Measurements from ENCODE around the gene AURKA. TPM values are rescaled to one million over a fixed set of nuclear protein-coding genes. Genes with fewer than 3 reads are reported as not detected.
A peak's percentile ranks its signal among the peaks of the same experiment; 100 is the strongest.

The AURKA gene
- polyA plus RNA-seq: 0.95 TPM

- H3K4me3 Mint-ChIP-seq: no peak within 1 kb of the TSS
- peaks cover 11% of the 10 kb centered on the region for H3K36me3 Mint-ChIP-seq
- peaks cover 5 to 22% (median 21%) of the 10 kb centered on the region in 3 donors for H3K4me1 Mint-ChIP-seq
- H3K27ac Mint-ChIP-seq: peak within 1 kb of the TSS in 1 of 3 donors; percentile 46
- no peaks in the 10 kb centered on the region for H3K27me3 Mint-ChIP-seq
- no peaks in the 10 kb centered on the region for H3K9me3 Mint-ChIP-seq
Observed at GRCh38 chr20:56392132-56392880, at the start of gene AURKA, which contains the start of gene CSTF1. Gene AURKA (minus strand): TSS chr20:56392215. CDS start chr20:56388197, 4,018 bp downstream. Gene CSTF1 (plus strand): TSS chr20:56392645. CDS start chr20:56395553, 2,908 bp downstream.

- peak overlapping the region in 1 of 3 donors; percentile 11 for H3K27ac Mint-ChIP-seq
- no peaks in the 10 kb centered on the region for H3K27me3 Mint-ChIP-seq
- H3K36me3 Mint-ChIP-seq: no peaks in the 10 kb centered on the region
- no peaks in the 10 kb centered on the region for H3K9me3 Mint-ChIP-seq
- no peak overlapping the region for H3K4me3 Mint-ChIP-seq
- H3K4me1 Mint-ChIP-seq: peaks cover 1 to 13% (median 7%) of the 10 kb centered on the region in 3 donors
Observed at GRCh38 chr20:56440346-56441007, 48.5 kb upstream of the AURKA start.

GRCh38 chr20:56439771-56440291, 47.8 kb upstream of the AURKA start:
- peak overlapping the region in 1 of 3 donors; percentile 11 for H3K27ac Mint-ChIP-seq
- peaks cover 0 to 3% (median 0%) of the 10 kb centered on the region in 3 donors for H3K9me3 Mint-ChIP-seq
- H3K36me3 Mint-ChIP-seq: no peaks in the 10 kb centered on the region
- H3K4me1 Mint-ChIP-seq: peaks cover 1 to 19% (median 10%) of the 10 kb centered on the region in 3 donors
- no peaks in the 10 kb centered on the region for H3K27me3 Mint-ChIP-seq
- H3K4me3 Mint-ChIP-seq: peak overlapping the region in 1 of 4 donors; percentile 3

GRCh38 chr20:56438284-56438683, 46.3 kb upstream of the AURKA start:
- H3K4me1 Mint-ChIP-seq: peaks cover 2 to 20% (median 10%) of the 10 kb centered on the region in 3 donors

GRCh38 chr20:56437196-56437960, 45.4 kb upstream of the AURKA start:
- H3K4me1 Mint-ChIP-seq: peaks cover 4 to 20% (median 10%) of the 10 kb centered on the region in 3 donors
- H3K27ac Mint-ChIP-seq: peak overlapping the region in 1 of 3 donors; percentile 31
- H3K36me3 Mint-ChIP-seq: no peaks in the 10 kb centered on the region
- no peak overlapping the region for H3K4me3 Mint-ChIP-seq
- peaks cover 0 to 3% (median 0%) of the 10 kb centered on the region in 3 donors for H3K9me3 Mint-ChIP-seq
- no peaks in the 10 kb centered on the region for H3K27me3 Mint-ChIP-seq

More at GRCh38 chr20:56438284-56438683, 46.3 kb upstream of the AURKA start:
- no peaks in the 10 kb centered on the region for H3K36me3 Mint-ChIP-seq
- peaks cover 0 to 3% (median 0%) of the 10 kb centered on the region in 3 donors for H3K9me3 Mint-ChIP-seq
- H3K27me3 Mint-ChIP-seq: no peaks in the 10 kb centered on the region
- no peak overlapping the region for H3K27ac Mint-ChIP-seq
- no peak overlapping the region for H3K4me3 Mint-ChIP-seq

GRCh38 chr20:56433880-56434255, 41.9 kb upstream of the AURKA start:
- Mint-ChIP-seq H3K9me3 (peaks cover 0 to 3% (median 1%) of the 10 kb centered on the region in 3 donors), H3K36me3 (no peaks in the 10 kb centered on the region), H3K27me3 (peaks cover 11% of the 10 kb centered on the region), H3K4me3 (peak overlapping the region in 1 of 4 donors; percentile 67), H3K27ac (no peak overlapping the region), H3K4me1 (peaks cover 12 to 21% (median 15%) of the 10 kb centered on the region in 3 donors)

- peak overlapping the region in 1 of 4 donors; percentile 67 for H3K4me3 Mint-ChIP-seq
- H3K9me3 Mint-ChIP-seq: peaks cover 0 to 3% (median 1%) of the 10 kb centered on the region in 3 donors
- no peaks in the 10 kb centered on the region for H3K36me3 Mint-ChIP-seq
- peaks cover 11% of the 10 kb centered on the region for H3K27me3 Mint-ChIP-seq
- H3K4me1 Mint-ChIP-seq: peaks cover 12 to 21% (median 18%) of the 10 kb centered on the region in 3 donors
- H3K27ac Mint-ChIP-seq: no peak overlapping the region
Observed at GRCh38 chr20:56433221-56433879, 41.3 kb upstream of the AURKA start.

- H3K9me3 Mint-ChIP-seq: peaks cover 0 to 3% (median 1%) of the 10 kb centered on the region in 3 donors
- H3K4me3 Mint-ChIP-seq: no peak overlapping the region
- peaks cover 11% of the 10 kb centered on the region for H3K27me3 Mint-ChIP-seq
- H3K36me3 Mint-ChIP-seq: no peaks in the 10 kb centered on the region
- no peak overlapping the region for H3K27ac Mint-ChIP-seq
- peaks cover 10 to 27% (median 18%) of the 10 kb centered on the region in 3 donors for H3K4me1 Mint-ChIP-seq
Observed at GRCh38 chr20:56431471-56431870, 39.5 kb upstream of the AURKA start.

GRCh38 chr20:56430957-56431356, 38.9 kb upstream of the AURKA start:
- H3K4me1 Mint-ChIP-seq: peaks cover 10 to 27% (median 18%) of the 10 kb centered on the region in 3 donors
- peaks cover 11% of the 10 kb centered on the region for H3K27me3 Mint-ChIP-seq
- H3K27ac Mint-ChIP-seq: no peak overlapping the region
- no peaks in the 10 kb centered on the region for H3K36me3 Mint-ChIP-seq
- H3K9me3 Mint-ChIP-seq: peaks cover 0 to 3% (median 1%) of the 10 kb centered on the region in 3 donors
- H3K4me3 Mint-ChIP-seq: no peak overlapping the region

- Mint-ChIP-seq H3K4me1 (peaks cover 10 to 26% (median 18%) of the 10 kb centered on the region in 3 donors), H3K9me3 (peaks cover 0 to 3% (median 1%) of the 10 kb centered on the region in 3 donors), H3K27me3 (peaks cover 11% of the 10 kb centered on the region), H3K36me3 (no peaks in the 10 kb centered on the region), H3K27ac (peak overlapping the region in 1 of 3 donors; percentile 59), H3K4me3 (peak overlapping the region in 1 of 4 donors; percentile 20)
Observed at GRCh38 chr20:56430461-56430860, 38.4 kb upstream of the AURKA start.

- Mint-ChIP-seq H3K4me1 (peaks cover 10 to 21% (median 15%) of the 10 kb centered on the region in 3 donors), H3K27ac (peak overlapping the region in 1 of 3 donors; percentile 59), H3K9me3 (peaks cover 0 to 1% (median 1%) of the 10 kb centered on the region in 3 donors), H3K27me3 (peaks cover 11% of the 10 kb centered on the region), H3K36me3 (no peaks in the 10 kb centered on the region), H3K4me3 (peak overlapping the region; percentile 33 to 68 (median 62))
Observed at GRCh38 chr20:56429941-56430340, 37.9 kb upstream of the AURKA start.

- Mint-ChIP-seq H3K36me3 (no peaks in the 10 kb centered on the region), H3K4me3 (peak overlapping the region; percentile 33 to 75 (median 64)), H3K27me3 (peaks cover 11% of the 10 kb centered on the region), H3K27ac (no peak overlapping the region), H3K4me1 (peaks cover 10 to 19% (median 15%) of the 10 kb centered on the region in 3 donors), H3K9me3 (peaks cover 0 to 1% (median 0%) of the 10 kb centered on the region in 3 donors)
Observed at GRCh38 chr20:56429502-56429901, 37.5 kb upstream of the AURKA start.

GRCh38 chr20:56428881-56429280, 36.9 kb upstream of the AURKA start:
- peaks cover 10 to 19% (median 15%) of the 10 kb centered on the region in 3 donors for H3K4me1 Mint-ChIP-seq
- H3K4me3 Mint-ChIP-seq: peak overlapping the region in 3 of 4 donors; percentile 19 to 68 (median 33)
- H3K9me3 Mint-ChIP-seq: peaks cover 0 to 1% (median 0%) of the 10 kb centered on the region in 3 donors
- no peak overlapping the region for H3K27ac Mint-ChIP-seq
- peaks cover 11% of the 10 kb centered on the region for H3K27me3 Mint-ChIP-seq
- H3K36me3 Mint-ChIP-seq: no peaks in the 10 kb centered on the region

GRCh38 chr20:56428410-56428809, 36.4 kb upstream of the AURKA start:
- H3K27me3 Mint-ChIP-seq: peaks cover 11% of the 10 kb centered on the region
- H3K27ac Mint-ChIP-seq: no peak overlapping the region
- H3K36me3 Mint-ChIP-seq: no peaks in the 10 kb centered on the region
- H3K9me3 Mint-ChIP-seq: peaks cover 0 to 1% (median 0%) of the 10 kb centered on the region in 3 donors
- H3K4me1 Mint-ChIP-seq: peaks cover 10 to 19% (median 15%) of the 10 kb centered on the region in 3 donors
- peak overlapping the region in 1 of 4 donors; percentile 33 for H3K4me3 Mint-ChIP-seq

Measured in IgD-negative memory B cell (primary cell).